Pancreas (tissue), 10 donors: ENCODE results near the gene SLC32A1. TPM values are rescaled to one million over a fixed set of nuclear protein-coding genes. Genes with fewer than 3 reads are reported as not detected.

Experiments used
- ATAC-seq, 4 donors: fragments of 200-7000 bp; cut with Tn5 transposase; one replicate each; pipeline versions ENCODE4 v1.8.0 to v1.9.1; 2020; ENCODE audit warnings: mild to moderate bottlenecking in 4 of 4, moderate library complexity in 4 of 4
- DNase-seq, 6 donors: peaks; one replicate each; pipeline ENCODE4 v3.0.0-alpha.2; 2020
- FAIRE-seq: peaks from 2 replicates; lab custom pipeline; 2012; peaks lifted over from hg19 to GRCh38; lab: Jason Lieb, UNC
- H3K27ac ChIP-seq, 4 donors: fragments of 200-600 bp; sonication (generic); 1 replicate in 3 of 4; 2 replicates in 1 of 4; pipeline versions ENCODE4 v1.5.0 to v1.8.0; 2020
- H3K27me3 ChIP-seq, 4 donors: fragments of 200-600 bp; one replicate each; pipeline ENCODE4 v1.8.0; 2021
- H3K36me3 ChIP-seq, 3 donors: fragments of 200-600 bp; sonication (generic) in 1 of 3; one replicate each; pipeline versions ENCODE4 v1.5.0 to v1.8.0; 2020 to 2021
- H3K4me1 ChIP-seq, 3 donors: fragments of 200-600 bp; one replicate each; pipeline ENCODE4 v1.8.0; 2021
- H3K4me3 ChIP-seq, 4 donors: fragments of 200-600 bp; sonication (generic) in 2 of 4; one replicate each; pipeline versions ENCODE4 v1.5.0 to v1.8.0; 2020 to 2021
- H3K9me3 ChIP-seq, 4 donors: fragments of 200-600 bp; one replicate each; pipeline ENCODE4 v1.8.0; 2021
- WGBS, 2 donors: extraction: QIAGEN DNeasy Blood & Tissue Kit; methylation state at CpG; one replicate each; pipeline ENCODE4 v1.1.7; 2013; 5-methylcytosine and 5-hydroxymethylcytosine counted together
- intact Hi-C, 3 donors: fragments of 100-400 bp; cut with DNase I; formaldehyde crosslinking; loops; one replicate each; pipeline versions ENCODE4 v1.11.1 to v1.14.2; 2022
- polyA plus RNA-seq, 2 donors: library from polyadenylated mRNA; stranded (reverse); fragments of 200-250 nt; gene quantifications; one replicate each; pipeline ENCODE4 v1.2.3, GENCODE V29; 2013
- total RNA-seq, 6 donors: library from RNA; stranded (reverse); fragmentation: NEBNext Ultra II Directional in 4 of 6; extraction: Animal tissue kit (Norgen Biotek cat#: 25700) in 4 of 6; gene quantifications; one replicate each; pipeline versions ENCODE4 v1.2.1 to v1.2.4, GENCODE V29; 2021 to 2023
- TF ChIP-seq, protein P1 (sequence below), 4 donors: fragments of 200-600 bp; sonication (generic) in 3 of 4; IDR thresholded peaks; one replicate each; pipeline versions ENCODE4 v1.5.0 to v1.8.0; 2021; ENCODE audit warnings: antibody characterized with exemption in 4 of 4
- donor health status: healthy with polysubstance abuse.
- donor health status: DM: no; HTN: no; CAD: no; lungs with moderate emphysema.
- donor health status: DM: no; HTN: no; CAD: no.
- donor health status: control.
- donor health status: control.
- donor health status: Bipolar disorder and iron deficiency.
- donor health status: DM: yes; HTN: yes; CAD: no.
- donor health status: DM: no; HTN: no; CAD: no.
- donor health status: DM: no; HTN: no; CAD: no.
- donor health status: DM: yes; HTN: yes; CAD: no.

SLC32A1 gene
- total and polyA plus RNA-seq, 8 donors = not detected

DNA sequence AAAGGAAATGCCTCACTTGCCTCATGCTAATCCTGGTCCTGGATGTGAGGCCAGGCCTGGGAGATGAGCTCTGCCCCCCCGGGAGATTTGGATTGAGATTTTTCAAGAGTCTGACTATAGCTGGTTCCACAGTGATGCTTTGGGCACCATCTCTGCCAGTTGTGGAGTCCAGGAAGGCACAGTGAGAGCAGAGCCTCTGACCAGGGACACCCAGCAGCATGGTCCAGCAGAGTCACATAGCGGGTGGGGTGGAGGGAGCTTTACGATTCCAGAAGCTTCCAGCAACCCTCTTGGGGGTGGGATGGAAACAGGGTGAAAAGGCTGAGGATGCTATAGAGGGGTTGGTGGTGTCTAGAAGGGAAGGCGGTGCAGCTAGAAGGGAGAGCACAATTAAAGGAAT lies 8.7 kb downstream of the SLC32A1 start:
- H3K27me3 ChIP-seq = peaks cover 0 to 59% (median 8%) of the 10 kb centered on the region in 4 donors
- H3K9me3 ChIP-seq = no peaks in the 10 kb centered on the region
- no peak overlapping the region for H3K27ac ChIP-seq

DNA sequence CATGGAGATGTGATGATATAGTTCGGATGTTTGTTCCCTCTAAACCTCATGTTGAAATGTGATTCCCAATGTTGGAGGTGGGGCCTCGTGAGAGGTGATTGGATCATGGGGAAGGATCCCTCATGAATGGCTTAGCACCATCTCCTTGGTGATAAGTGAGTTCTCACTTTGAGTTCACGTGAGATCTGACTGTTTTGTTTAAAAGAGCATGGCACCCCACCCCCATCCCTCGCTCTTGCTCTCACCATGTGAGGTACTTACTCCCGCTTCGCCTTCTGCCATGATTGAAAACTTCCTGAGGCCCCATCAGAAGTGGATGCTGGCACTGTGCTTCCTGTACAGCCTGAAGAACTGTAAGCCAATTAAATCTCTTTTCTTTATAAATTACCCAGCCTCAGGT lies 10.9 kb downstream of the SLC32A1 start:
- DNase-seq (no peak), ATAC-seq (no peak), FAIRE-seq (no peak)
- Histone ChIP-seq H3K4me1 (peaks cover 0 to 3% (median 0%) of the 10 kb centered on the region in 3 donors), H3K36me3 (no peaks in the 10 kb centered on the region), H3K9me3 (no peaks in the 10 kb centered on the region), H3K27me3 (peaks cover 0 to 39% (median 3%) of the 10 kb centered on the region in 4 donors), H3K4me3 (no peak overlapping the region), H3K27ac (no peak overlapping the region)
- intact Hi-C loops = no loop called here
- 48 to 53% methylated on average over 6 of the region's 6 CpGs for WGBS, 2 donors
- TF ChIP-seq, protein P1, sequence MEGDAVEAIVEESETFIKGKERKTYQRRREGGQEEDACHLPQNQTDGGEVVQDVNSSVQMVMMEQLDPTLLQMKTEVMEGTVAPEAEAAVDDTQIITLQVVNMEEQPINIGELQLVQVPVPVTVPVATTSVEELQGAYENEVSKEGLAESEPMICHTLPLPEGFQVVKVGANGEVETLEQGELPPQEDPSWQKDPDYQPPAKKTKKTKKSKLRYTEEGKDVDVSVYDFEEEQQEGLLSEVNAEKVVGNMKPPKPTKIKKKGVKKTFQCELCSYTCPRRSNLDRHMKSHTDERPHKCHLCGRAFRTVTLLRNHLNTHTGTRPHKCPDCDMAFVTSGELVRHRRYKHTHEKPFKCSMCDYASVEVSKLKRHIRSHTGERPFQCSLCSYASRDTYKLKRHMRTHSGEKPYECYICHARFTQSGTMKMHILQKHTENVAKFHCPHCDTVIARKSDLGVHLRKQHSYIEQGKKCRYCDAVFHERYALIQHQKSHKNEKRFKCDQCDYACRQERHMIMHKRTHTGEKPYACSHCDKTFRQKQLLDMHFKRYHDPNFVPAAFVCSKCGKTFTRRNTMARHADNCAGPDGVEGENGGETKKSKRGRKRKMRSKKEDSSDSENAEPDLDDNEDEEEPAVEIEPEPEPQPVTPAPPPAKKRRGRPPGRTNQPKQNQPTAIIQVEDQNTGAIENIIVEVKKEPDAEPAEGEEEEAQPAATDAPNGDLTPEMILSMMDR (IDR thresholded peaks at IDR 0.05) = no peak

More for the DNA sequence above, 8.7 kb downstream of the SLC32A1 start:
- Histone ChIP-seq H3K4me1 (peaks cover 0 to 3% (median 0%) of the 10 kb centered on the region in 3 donors), H3K36me3 (no peaks in the 10 kb centered on the region), H3K4me3 (no peak overlapping the region)
- DNase-seq (no peak), FAIRE-seq (no peak), ATAC-seq (no peak)
- intact Hi-C loops = no loop called here
- WGBS, 2 donors = 55 to 70% methylated on average over 4 of the region's 4 CpGs
- TF ChIP-seq, protein P1 (IDR thresholded peaks at IDR 0.05) = no peak

DNA sequence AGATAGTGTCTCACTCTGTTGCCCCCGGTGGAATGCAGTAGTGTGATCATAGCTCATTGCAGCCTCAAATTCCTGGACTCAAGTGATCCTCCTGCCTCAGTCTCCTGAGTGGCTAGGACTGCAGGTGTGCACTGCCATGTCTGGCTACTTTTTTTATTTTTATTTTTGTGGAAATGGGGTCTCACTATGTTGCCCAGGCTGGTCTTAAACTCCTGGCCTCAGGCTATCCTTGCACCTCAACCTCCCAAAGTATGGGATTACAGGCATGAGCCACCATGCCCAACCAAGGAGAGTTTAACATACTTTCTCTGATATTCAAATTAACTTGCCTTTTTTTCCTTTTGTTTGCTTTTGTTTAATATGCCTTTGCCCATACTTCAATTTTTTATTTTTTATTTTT lies 13.6 kb downstream of the SLC32A1 start:
- TF ChIP-seq, protein P1 (IDR thresholded peaks at IDR 0.05) = no peak
- ATAC-seq = no peak
- intact Hi-C loops = no loop called here
- H3K4me3 ChIP-seq = no peak overlapping the region
- no peak for DNase-seq
- no peaks in the 10 kb centered on the region for H3K36me3 ChIP-seq
- H3K27me3 ChIP-seq = peaks cover 0 to 24% (median 0%) of the 10 kb centered on the region in 4 donors
- H3K27ac ChIP-seq = no peak overlapping the region
- no peaks in the 10 kb centered on the region for H3K9me3 ChIP-seq
- H3K4me1 ChIP-seq = no peaks in the 10 kb centered on the region
- 52 to 74% methylated on average over 1 of the region's 1 CpG for WGBS, 2 donors
- no peak for FAIRE-seq

- 77 to 89% methylated on average over 2 of the region's 2 CpGs for WGBS, 2 donors
- H3K4me1 ChIP-seq = peaks cover 0 to 16% (median 8%) of the 10 kb centered on the region in 3 donors
- intact Hi-C loops = no loop called here
These were observed 21.5 kb downstream of the SLC32A1 start for GRCh38 chr20:38745757-38746156.

More at GRCh38 chr20:38745757-38746156, 21.5 kb downstream of the SLC32A1 start:
- Histone ChIP-seq H3K36me3 (no peaks in the 10 kb centered on the region), H3K9me3 (no peaks in the 10 kb centered on the region), H3K27ac (no peak overlapping the region), H3K4me3 (no peak overlapping the region), H3K27me3 (peaks cover 0 to 6% (median 0%) of the 10 kb centered on the region in 4 donors)
- TF ChIP-seq, protein P1 (IDR thresholded peaks at IDR 0.05) = no peak
- DNase-seq (no peak), FAIRE-seq (no peak), ATAC-seq (no peak)
